HEK293T (cell line): Measurements from ENCODE around the gene GGA1.

Source experiments
- FOXM1 ChIP-seq: fragments of 450-650 bp; IDR thresholded peaks from 2 replicates; pipeline ENCODE4 v1.6.1; 2017; ENCODE audit warnings: mild to moderate bottlenecking, borderline replicate concordance
- NFRKB ChIP-seq: fragments of 450-650 bp; IDR thresholded peaks from 2 replicates; pipeline ENCODE4 v1.6.1; 2016; ENCODE audit warnings: mild to moderate bottlenecking, moderate library complexity
- TARDBP ChIP-seq: fragments of 450-650 bp; IDR thresholded peaks from 2 replicates; pipeline ENCODE4 v1.6.1; 2016
- ZNF384 ChIP-seq: fragments of 450-650 bp; IDR thresholded peaks from 2 replicates; pipeline ENCODE4 v1.6.1; 2016

DNA sequence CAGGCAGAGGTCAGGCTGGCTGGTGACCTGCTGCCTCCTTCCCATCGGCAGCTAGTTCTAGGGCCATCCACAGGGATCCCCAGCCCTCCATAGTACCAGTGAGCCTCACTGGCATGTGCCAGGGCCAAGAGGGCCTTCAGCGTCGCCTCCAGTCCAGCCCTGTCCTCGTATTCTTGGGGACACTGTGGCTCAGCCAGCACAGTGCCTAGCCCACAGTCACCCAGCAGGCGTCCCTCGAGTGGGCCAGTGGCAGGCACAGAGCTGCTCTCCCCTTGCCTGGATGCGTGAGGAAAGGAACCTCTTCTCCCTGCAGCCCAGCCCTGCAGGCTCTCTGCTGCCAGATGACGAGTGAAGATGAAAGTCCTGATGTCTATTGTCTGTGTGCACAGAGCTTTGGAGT lies 20.2 kb downstream of the GGA1 start:
- TF ChIP-seq FOXM1 = no peak
- TF ChIP-seq ZNF384 = no peak
- TF ChIP-seq TARDBP = no peak
- TF ChIP-seq NFRKB = no peak
